PC-9 (cell line): ENCODE data around the gene NUBP2.

Experiments used
- EZH2 ChIP-seq: fragments of 200-600 bp; sonication (generic); IDR thresholded peaks from 2 replicates; pipeline ENCODE4 v1.8.0; 2017; ENCODE audit warnings: antibody characterized with exemption, low read depth
- TF ChIP-seq, protein P1 (sequence below): fragments of 200-600 bp; sonication (generic); conservative IDR thresholded peaks from 2 replicates; pipeline ENCODE4 v1.6.1; 2017; ENCODE audit warnings: mixed run types, antibody characterized with exemption, mild to moderate bottlenecking, moderate library complexity

DNA sequence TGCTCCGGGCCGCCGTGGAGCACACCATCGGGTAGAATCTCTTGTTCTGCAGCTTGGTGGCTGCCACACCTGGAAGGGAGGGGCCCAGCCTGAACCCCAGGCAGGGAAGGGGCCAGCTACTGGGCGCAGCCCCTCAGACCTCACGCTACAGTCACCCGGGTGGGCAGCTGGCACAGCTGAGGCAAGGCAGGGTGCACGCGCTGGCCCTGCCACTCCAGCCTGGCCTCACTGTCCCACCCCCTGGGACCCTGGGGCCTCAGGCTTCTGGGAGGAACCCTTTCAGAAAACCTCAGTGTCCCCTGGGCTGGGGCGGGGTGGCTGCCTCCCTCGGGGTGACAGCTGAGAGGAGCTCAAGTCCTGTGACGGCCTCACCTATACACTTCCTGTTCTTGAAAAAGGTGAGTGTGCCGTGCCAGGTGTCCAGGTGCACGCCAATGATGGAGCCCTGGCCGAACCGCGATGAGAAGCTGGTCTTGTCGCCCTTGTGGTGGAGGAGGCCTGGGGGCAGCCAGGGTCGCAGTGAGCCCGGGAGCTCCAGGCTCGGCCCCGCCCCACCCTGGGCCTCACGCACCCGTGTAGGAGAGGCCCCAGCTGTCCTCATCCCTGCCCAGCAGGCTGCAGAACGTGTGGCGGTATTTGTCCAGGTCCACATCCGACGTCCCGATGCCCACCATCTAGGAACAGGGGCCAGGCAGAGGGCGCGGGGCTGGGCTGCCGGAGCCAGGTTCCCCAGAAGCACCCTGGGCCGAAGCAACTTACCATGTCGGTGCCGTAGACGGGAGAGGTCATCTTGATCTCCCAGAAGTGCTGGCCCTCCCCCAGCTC lies 5.2 kb upstream of the NUBP2 start:
- TF ChIP-seq, protein P1, sequence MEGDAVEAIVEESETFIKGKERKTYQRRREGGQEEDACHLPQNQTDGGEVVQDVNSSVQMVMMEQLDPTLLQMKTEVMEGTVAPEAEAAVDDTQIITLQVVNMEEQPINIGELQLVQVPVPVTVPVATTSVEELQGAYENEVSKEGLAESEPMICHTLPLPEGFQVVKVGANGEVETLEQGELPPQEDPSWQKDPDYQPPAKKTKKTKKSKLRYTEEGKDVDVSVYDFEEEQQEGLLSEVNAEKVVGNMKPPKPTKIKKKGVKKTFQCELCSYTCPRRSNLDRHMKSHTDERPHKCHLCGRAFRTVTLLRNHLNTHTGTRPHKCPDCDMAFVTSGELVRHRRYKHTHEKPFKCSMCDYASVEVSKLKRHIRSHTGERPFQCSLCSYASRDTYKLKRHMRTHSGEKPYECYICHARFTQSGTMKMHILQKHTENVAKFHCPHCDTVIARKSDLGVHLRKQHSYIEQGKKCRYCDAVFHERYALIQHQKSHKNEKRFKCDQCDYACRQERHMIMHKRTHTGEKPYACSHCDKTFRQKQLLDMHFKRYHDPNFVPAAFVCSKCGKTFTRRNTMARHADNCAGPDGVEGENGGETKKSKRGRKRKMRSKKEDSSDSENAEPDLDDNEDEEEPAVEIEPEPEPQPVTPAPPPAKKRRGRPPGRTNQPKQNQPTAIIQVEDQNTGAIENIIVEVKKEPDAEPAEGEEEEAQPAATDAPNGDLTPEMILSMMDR, result no peak
- no peak for TF ChIP-seq EZH2
